ENCODE data around the gene TFF1.

The TFF1 gene

DNA sequence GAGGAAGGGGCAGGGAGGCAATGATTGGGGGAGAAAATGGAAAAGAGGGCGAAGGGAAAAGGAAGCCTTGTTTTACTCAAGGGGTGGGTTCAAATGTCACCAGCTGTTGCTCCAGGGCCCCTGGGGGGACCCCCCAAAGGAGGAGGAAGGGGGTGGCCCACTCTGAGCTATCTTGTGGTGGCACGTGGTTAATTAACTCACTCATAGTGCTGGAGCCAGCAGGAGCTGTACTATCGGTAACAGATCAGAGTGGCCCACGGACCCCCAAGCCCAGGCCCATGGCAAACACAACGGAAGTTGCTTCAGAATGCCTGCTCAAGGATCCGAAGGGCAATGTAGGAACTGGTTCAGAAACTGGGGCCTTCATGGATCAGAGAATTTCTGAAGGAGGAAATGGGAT is 22.8 kb downstream of the TFF1 start:
- H3K4me2 ChIP-seq (ENCODE audit: low read length, poor library complexity, severe bottlenecking): no peak overlapping the region
- WGBS: 86% methylated on average over 6 of the region's 6 CpGs
- H3K9me3 ChIP-seq (ENCODE audit: control insufficient read depth, low read length): no peaks in the 10 kb centered on the region
- H3K23ac ChIP-seq (ENCODE audit: low read length in 2 of 2): no peak overlapping the region
- no peak overlapping the region for H4K8ac ChIP-seq (ENCODE audit: low read length)
- H3K27me3 ChIP-seq (ENCODE audit: control insufficient read depth in 1 of 2, insufficient read depth in 1 of 2, low read length in 2 of 2): peaks cover 9 to 27% of the 10 kb centered on the region in 2 experiments
- H2BK15ac ChIP-seq (ENCODE audit: low read depth, poor library complexity, severe bottlenecking): no peak overlapping the region
- H2BK5ac ChIP-seq (ENCODE audit: low read depth, low read length, poor library complexity, severe bottlenecking): no peak overlapping the region
- H4K91ac ChIP-seq (ENCODE audit: low read length): no peak overlapping the region
- no peak overlapping the region for H2AFZ ChIP-seq (ENCODE audit: low read depth, low read length)
- no peaks in the 10 kb centered on the region for H3K79me1 ChIP-seq (replicated peaks; ENCODE audit: low read length, poor library complexity, severe bottlenecking)
- H3K4me3 ChIP-seq (ENCODE audit: insufficient read depth in 1 of 2, low read depth in 1 of 2, low read length in 2 of 2): no peak overlapping the region
- H3K14ac ChIP-seq (ENCODE audit: low read length in 2 of 2): no peak overlapping the region
- no peak overlapping the region for H3K4ac ChIP-seq (ENCODE audit: low read depth in 1 of 2, low read length in 2 of 2)
- DNase-seq: no peak
- no peak overlapping the region for H3K18ac ChIP-seq (ENCODE audit: low read depth in 1 of 2, low read length in 2 of 2)
- H3K27ac ChIP-seq (ENCODE audit: low read length, poor library complexity, severe bottlenecking): no peak overlapping the region
- no peak overlapping the region for H3K9ac ChIP-seq (ENCODE audit: low read length)
- H3K4me1 ChIP-seq (ENCODE audit: control insufficient read depth, insufficient read depth, low read depth, low read length): peaks cover 5% of the 10 kb centered on the region
- H2AK5ac ChIP-seq (ENCODE audit: low read length, severe bottlenecking): no peak overlapping the region
- H2BK120ac ChIP-seq (ENCODE audit: low read depth, low read length): no peak overlapping the region
- no peak overlapping the region for H2BK12ac ChIP-seq (ENCODE audit: low read length in 2 of 2)
- H3K36me3 ChIP-seq (ENCODE audit: control insufficient read depth in 1 of 2, insufficient read depth in 2 of 2, low read depth in 1 of 2, low read length in 2 of 2): no peaks in the 10 kb centered on the region

DNA sequence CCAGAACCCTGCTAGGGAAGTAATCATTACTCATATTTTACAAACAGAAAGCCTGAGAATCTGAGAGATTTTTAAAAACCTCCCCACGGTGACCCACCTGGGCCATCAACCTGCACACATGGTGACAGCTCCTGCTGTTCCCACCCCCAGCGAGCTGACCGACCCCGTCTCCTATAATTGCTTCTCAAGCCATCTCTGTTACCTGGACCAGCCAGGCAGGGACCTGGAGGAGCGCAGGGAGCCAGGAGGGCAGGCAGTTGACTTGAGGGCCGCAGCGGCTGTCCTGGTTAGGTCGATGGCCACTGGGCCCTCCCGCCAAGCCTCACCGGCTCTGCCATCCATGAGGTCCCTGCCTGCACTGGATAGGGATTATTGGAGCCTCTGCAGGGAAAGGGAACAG is 23.2 kb downstream of the TFF1 start:
- Histone ChIP-seq H3K9ac (ENCODE audit: low read length) (no peak overlapping the region), H3K4me2 (ENCODE audit: low read length, poor library complexity, severe bottlenecking) (no peak overlapping the region), H3K4me3 (ENCODE audit: insufficient read depth in 1 of 2, low read depth in 1 of 2, low read length in 2 of 2) (no peak overlapping the region), H2AK5ac (ENCODE audit: low read length, severe bottlenecking) (no peak overlapping the region), H3K79me1 (replicated peaks; ENCODE audit: low read length, poor library complexity, severe bottlenecking) (no peaks in the 10 kb centered on the region), H3K4me1 (ENCODE audit: control insufficient read depth, insufficient read depth, low read depth, low read length) (peaks cover 8% of the 10 kb centered on the region), H3K23ac (ENCODE audit: low read length in 2 of 2) (no peak overlapping the region), H4K91ac (ENCODE audit: low read length) (no peak overlapping the region), H2AFZ (ENCODE audit: low read depth, low read length) (no peak overlapping the region), H3K9me3 (ENCODE audit: control insufficient read depth, low read length) (no peaks in the 10 kb centered on the region), H2BK12ac (ENCODE audit: low read length in 2 of 2) (no peak overlapping the region), H3K36me3 (ENCODE audit: control insufficient read depth in 1 of 2, insufficient read depth in 2 of 2, low read depth in 1 of 2, low read length in 2 of 2) (no peaks in the 10 kb centered on the region), H4K8ac (ENCODE audit: low read length) (no peak overlapping the region), H3K4ac (ENCODE audit: low read depth in 1 of 2, low read length in 2 of 2) (no peak overlapping the region), H3K14ac (ENCODE audit: low read length in 2 of 2) (no peak overlapping the region), H2BK15ac (ENCODE audit: low read depth, poor library complexity, severe bottlenecking) (no peak overlapping the region), H3K27ac (ENCODE audit: low read length, poor library complexity, severe bottlenecking) (no peak overlapping the region), H2BK120ac (ENCODE audit: low read depth, low read length) (no peak overlapping the region), H2BK5ac (ENCODE audit: low read depth, low read length, poor library complexity, severe bottlenecking) (no peak overlapping the region), H3K27me3 (ENCODE audit: control insufficient read depth in 1 of 2, insufficient read depth in 1 of 2, low read length in 2 of 2) (peaks cover 9 to 29% of the 10 kb centered on the region in 2 experiments), H3K18ac (ENCODE audit: low read depth in 1 of 2, low read length in 2 of 2) (no peak overlapping the region)
- 74% methylated on average over 10 of the region's 10 CpGs for WGBS
- DNase-seq: no peak

DNA sequence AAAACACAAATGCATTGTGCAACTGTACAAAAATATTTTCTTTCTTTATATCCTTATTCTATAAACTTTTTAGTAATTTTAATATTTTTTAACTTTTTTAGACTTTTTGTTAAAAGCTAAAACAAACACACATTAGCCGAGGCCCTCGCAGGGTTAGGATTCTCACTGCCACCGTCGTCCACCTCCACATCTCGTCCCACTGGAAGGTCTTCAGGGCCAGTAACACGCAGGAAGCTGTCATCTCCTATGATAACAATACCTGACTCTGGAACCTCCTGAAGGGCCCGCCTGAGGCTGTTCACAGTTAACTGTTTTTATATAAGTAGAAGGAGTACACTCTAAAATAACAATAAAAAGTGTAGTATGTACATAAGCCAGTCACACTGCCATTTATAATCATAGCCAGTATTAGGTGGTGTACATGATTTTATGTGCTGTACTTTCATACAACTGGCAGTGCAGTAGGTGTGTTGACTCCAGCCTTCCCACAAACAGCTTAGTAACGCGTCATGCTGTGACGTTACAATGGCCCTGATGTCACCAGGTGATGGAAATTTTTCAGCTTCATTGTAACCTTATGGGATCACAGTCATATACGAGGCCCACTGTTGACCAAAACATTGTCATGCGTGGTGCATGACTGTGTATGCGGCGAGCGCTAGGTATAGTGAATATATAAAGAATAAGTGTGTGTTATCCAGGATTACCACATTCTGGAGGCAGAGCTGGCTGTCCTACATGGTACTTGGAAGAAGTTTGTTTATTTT is 24.4 kb downstream of the TFF1 start:
- DNase-seq: no peak
- Histone ChIP-seq H2AK5ac (ENCODE audit: low read length, severe bottlenecking) (no peak overlapping the region), H3K18ac (ENCODE audit: low read depth in 1 of 2, low read length in 2 of 2) (no peak overlapping the region), H3K4me3 (ENCODE audit: insufficient read depth in 1 of 2, low read depth in 1 of 2, low read length in 2 of 2) (no peak overlapping the region), H3K9ac (ENCODE audit: low read length) (no peak overlapping the region), H3K4ac (ENCODE audit: low read depth in 1 of 2, low read length in 2 of 2) (no peak overlapping the region), H3K79me1 (replicated peaks; ENCODE audit: low read length, poor library complexity, severe bottlenecking) (no peaks in the 10 kb centered on the region), H3K27me3 (ENCODE audit: control insufficient read depth in 1 of 2, insufficient read depth in 1 of 2, low read length in 2 of 2) (peaks cover 3 to 38% of the 10 kb centered on the region in 2 experiments), H3K14ac (ENCODE audit: low read length in 2 of 2) (no peak overlapping the region), H3K9me3 (ENCODE audit: control insufficient read depth, low read length) (no peaks in the 10 kb centered on the region), H2BK15ac (ENCODE audit: low read depth, poor library complexity, severe bottlenecking) (no peak overlapping the region), H2BK120ac (ENCODE audit: low read depth, low read length) (no peak overlapping the region), H2BK5ac (ENCODE audit: low read depth, low read length, poor library complexity, severe bottlenecking) (no peak overlapping the region), H3K27ac (ENCODE audit: low read length, poor library complexity, severe bottlenecking) (no peak overlapping the region), H3K36me3 (ENCODE audit: control insufficient read depth in 1 of 2, insufficient read depth in 2 of 2, low read depth in 1 of 2, low read length in 2 of 2) (no peaks in the 10 kb centered on the region), H4K91ac (ENCODE audit: low read length) (no peak overlapping the region), H2AFZ (ENCODE audit: low read depth, low read length) (no peak overlapping the region), H3K23ac (ENCODE audit: low read length in 2 of 2) (no peak overlapping the region), H4K8ac (ENCODE audit: low read length) (no peak overlapping the region), H2BK12ac (ENCODE audit: low read length in 2 of 2) (no peak overlapping the region), H3K4me2 (ENCODE audit: low read length, poor library complexity, severe bottlenecking) (no peak overlapping the region), H3K4me1 (ENCODE audit: control insufficient read depth, insufficient read depth, low read depth, low read length) (peaks cover 10% of the 10 kb centered on the region)
- WGBS: 91% methylated on average over 13 of the region's 15 CpGs

DNA sequence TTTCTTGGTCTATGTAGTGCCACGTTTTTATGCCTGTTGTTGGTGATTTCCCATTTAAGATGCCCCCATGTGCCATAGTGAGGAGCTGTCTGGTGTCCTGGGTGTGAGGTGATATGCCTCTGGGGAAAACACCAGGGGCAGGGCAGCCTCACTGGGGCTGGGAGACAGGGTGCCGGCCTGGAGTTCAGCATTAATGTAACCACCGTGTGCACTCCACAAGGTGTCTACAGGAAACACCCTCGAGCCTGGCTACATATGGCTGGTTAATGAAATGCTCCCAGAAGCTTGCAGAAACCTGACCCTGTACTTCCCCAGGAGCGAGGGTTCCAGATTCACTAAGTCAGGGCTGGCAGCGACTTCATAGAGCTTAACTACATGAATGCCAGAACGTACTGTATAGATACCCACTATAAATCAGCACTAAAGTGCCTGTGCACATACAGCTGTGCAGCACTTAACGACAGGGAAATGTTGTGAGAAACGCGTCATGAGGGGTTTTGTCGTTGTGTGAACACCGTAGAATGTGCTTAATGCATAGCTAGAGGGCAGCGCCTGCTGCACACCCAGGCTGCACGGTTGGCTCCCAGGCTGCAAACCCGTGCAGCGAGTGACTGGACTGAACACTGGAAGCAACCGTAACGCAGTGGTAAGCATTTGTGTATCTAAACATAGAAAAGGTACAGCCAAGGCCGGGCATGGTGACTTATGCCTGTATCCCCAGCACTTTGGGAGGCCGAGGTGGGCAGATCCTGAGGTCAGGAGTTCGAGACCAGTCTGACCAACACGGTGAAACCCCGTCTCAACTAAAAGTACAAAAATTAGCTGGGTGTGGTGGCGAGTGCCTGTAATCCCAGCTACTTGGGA is 25.9 kb downstream of the TFF1 start:
- Histone ChIP-seq H3K79me1 (replicated peaks; ENCODE audit: low read length, poor library complexity, severe bottlenecking) (no peaks in the 10 kb centered on the region), H3K14ac (ENCODE audit: low read length in 2 of 2) (no peak overlapping the region), H4K91ac (ENCODE audit: low read length) (no peak overlapping the region), H3K4me2 (ENCODE audit: low read length, poor library complexity, severe bottlenecking) (no peak overlapping the region), H2BK12ac (ENCODE audit: low read length in 2 of 2) (no peak overlapping the region), H2AFZ (ENCODE audit: low read depth, low read length) (no peak overlapping the region), H3K9me3 (ENCODE audit: control insufficient read depth, low read length) (no peaks in the 10 kb centered on the region), H2BK15ac (ENCODE audit: low read depth, poor library complexity, severe bottlenecking) (no peak overlapping the region), H3K4me1 (ENCODE audit: control insufficient read depth, insufficient read depth, low read depth, low read length) (peaks cover 13% of the 10 kb centered on the region), H3K4ac (ENCODE audit: low read depth in 1 of 2, low read length in 2 of 2) (no peak overlapping the region), H3K18ac (ENCODE audit: low read depth in 1 of 2, low read length in 2 of 2) (no peak overlapping the region), H3K36me3 (ENCODE audit: control insufficient read depth in 1 of 2, insufficient read depth in 2 of 2, low read depth in 1 of 2, low read length in 2 of 2) (no peaks in the 10 kb centered on the region), H3K9ac (ENCODE audit: low read length) (no peak overlapping the region), H3K27me3 (ENCODE audit: control insufficient read depth in 1 of 2, insufficient read depth in 1 of 2, low read length in 2 of 2) (peaks cover 0 to 51% of the 10 kb centered on the region in 2 experiments), H2BK120ac (ENCODE audit: low read depth, low read length) (no peak overlapping the region), H3K27ac (ENCODE audit: low read length, poor library complexity, severe bottlenecking) (no peak overlapping the region), H3K23ac (ENCODE audit: low read length in 2 of 2) (no peak overlapping the region), H3K4me3 (ENCODE audit: insufficient read depth in 1 of 2, low read depth in 1 of 2, low read length in 2 of 2) (peak overlapping the region in 1 of 2 experiments; percentile 8), H2BK5ac (ENCODE audit: low read depth, low read length, poor library complexity, severe bottlenecking) (no peak overlapping the region), H4K8ac (ENCODE audit: low read length) (no peak overlapping the region), H2AK5ac (ENCODE audit: low read length, severe bottlenecking) (no peak overlapping the region)
- no peak for DNase-seq
- WGBS: 88% methylated on average over 24 of the region's 24 CpGs
